Vagina (tissue), 2 donors: ENCODE results near the gene TAGLN3. TPM values are rescaled to one million over a fixed set of nuclear protein-coding genes. Genes with fewer than 3 reads are reported as not detected.

Source experiments
- DNase-seq, 2 donors: peaks; one replicate each; pipeline ENCODE4 v3.0.0-alpha.2; 2017; ENCODE audit errors: extremely low spot score in 2 of 2
- H3K27ac ChIP-seq: fragments of 200-600 bp; sonication (generic); one replicate; pipeline ENCODE4 v1.5.1; 2019
- H3K27me3 ChIP-seq: fragments of 200-600 bp; sonication (generic); one replicate; pipeline ENCODE4 v1.5.1; 2019
- H3K36me3 ChIP-seq, 2 donors: fragments of 200-600 bp; sonication (generic); one replicate each; pipeline ENCODE4 v1.5.1; 2017 to 2019
- H3K4me1 ChIP-seq: fragments of 200-600 bp; sonication (generic); one replicate; pipeline ENCODE4 v1.5.1; 2019
- H3K4me3 ChIP-seq, 2 donors: fragments of 200-600 bp; sonication (generic); 1 replicate in 1 of 2; 2 replicates in 1 of 2; pipeline ENCODE4 v1.5.1; 2016 to 2019
- H3K9me3 ChIP-seq: fragments of 200-600 bp; sonication (generic); one replicate; pipeline ENCODE4 v1.5.1; 2019
- CTCF ChIP-seq, 3 experiments: fragments of 450-650 bp in 2 of 3; fragments of 200-600 bp in 1 of 3; sonication (generic) in 1 of 3; IDR thresholded peaks; one replicate each; pipeline ENCODE4 v1.5.1; 2017 to 2019; ENCODE audit warnings: antibody characterized with exemption in 3 of 3, mild to moderate bottlenecking in 2 of 3, moderate library complexity in 2 of 3
- POLR2A ChIP-seq, 2 donors: fragments of 450-650 bp; IDR thresholded peaks; one replicate each; pipeline ENCODE4 v1.6.1; 2017; ENCODE audit warnings: antibody characterized with exemption in 2 of 2, mild to moderate bottlenecking in 2 of 2, moderate library complexity in 2 of 2
- POLR2AphosphoS5 ChIP-seq, 2 donors: sonication (generic); formaldehyde crosslinking; IDR thresholded peaks; one replicate each; pipeline ENCODE4 v1.9.0; 2017; ENCODE audit warnings: antibody characterized with exemption in 2 of 2, mild to moderate bottlenecking in 2 of 2, low read depth in 1 of 2; ENCODE audit not compliant: insufficient read depth in 1 of 2
- intact Hi-C: fragments of 100-400 bp; cut with DNase I; formaldehyde crosslinking; loops from one replicate; pipeline ENCODE4 v1.15.1; 2023
- total RNA-seq: library from RNA; depleted of rRNA; stranded (reverse); fragments of >200 nt; gene quantifications from one replicate; pipeline ENCODE4 v1.2.3, GENCODE V29; 2016

Gene TAGLN3
- total RNA-seq, 1 donor from 2014 or later = 3.9 TPM

GRCh38 chr3:111972891-111973290, 25.8 kb upstream of the TAGLN3 start:
- peaks cover 0 to 7% of the 10 kb centered on the region in 2 donors for H3K36me3 ChIP-seq
- H3K9me3 ChIP-seq = no peaks in the 10 kb centered on the region
- intact Hi-C loops = no loop called here
- no peaks in the 10 kb centered on the region for H3K4me1 ChIP-seq
- no peaks in the 10 kb centered on the region for H3K27me3 ChIP-seq
- no peak overlapping the region for H3K27ac ChIP-seq
- DNase-seq = no peak
- no peak overlapping the region for H3K4me3 ChIP-seq
- TF ChIP-seq CTCF (IDR thresholded peaks at IDR 0.05) (no peak), POLR2AphosphoS5 (IDR thresholded peaks at IDR 0.05; ENCODE audit: insufficient read depth in 1 of 2, low read depth in 1 of 2) (no peak), POLR2A (IDR thresholded peaks at IDR 0.05) (no peak)

- no peak overlapping the region for H3K27ac ChIP-seq
These were observed 23.6 kb upstream of the TAGLN3 start for GRCh38 chr3:111975131-111975530.

GRCh38 chr3:111976254-111976653, 22.5 kb upstream of the TAGLN3 start:
- Histone ChIP-seq H3K4me1 (peaks cover 20% of the 10 kb centered on the region), H3K27ac (no peak overlapping the region), H3K36me3 (no peaks in the 10 kb centered on the region), H3K27me3 (no peaks in the 10 kb centered on the region), H3K4me3 (no peak overlapping the region), H3K9me3 (no peaks in the 10 kb centered on the region)
- intact Hi-C loops = no loop called here
- TF ChIP-seq POLR2AphosphoS5 (IDR thresholded peaks at IDR 0.05; ENCODE audit: insufficient read depth in 1 of 2, low read depth in 1 of 2) = no peak
- TF ChIP-seq CTCF (IDR thresholded peaks at IDR 0.05) = no peak
- TF ChIP-seq POLR2A (IDR thresholded peaks at IDR 0.05) = no peak
- DNase-seq = no peak

More at GRCh38 chr3:111975131-111975530, 23.6 kb upstream of the TAGLN3 start:
- H3K36me3 ChIP-seq = no peaks in the 10 kb centered on the region
- intact Hi-C loops = no loop called here
- no peaks in the 10 kb centered on the region for H3K9me3 ChIP-seq
- peaks cover 9% of the 10 kb centered on the region for H3K4me1 ChIP-seq
- no peak overlapping the region for H3K4me3 ChIP-seq
- TF ChIP-seq CTCF (IDR thresholded peaks at IDR 0.05) = no peak
- H3K27me3 ChIP-seq = no peaks in the 10 kb centered on the region
- no peak for DNase-seq

GRCh38 chr3:111978583-111979433, 19.9 kb upstream of the TAGLN3 start, which contains the start of gene ABHD10:
Gene ABHD10, plus strand, starts transcription at chr3:111979026. Its CDS starts 36 bp downstream, at chr3:111979062.
- peak within 1 kb of the TSS; percentile 95 for H3K4me3 ChIP-seq
- H3K27me3 ChIP-seq = no peaks in the 10 kb centered on the region
- intact Hi-C loops = no loop called here
- TF ChIP-seq POLR2AphosphoS5 (IDR thresholded peaks at IDR 0.05; ENCODE audit: insufficient read depth in 1 of 2, low read depth in 1 of 2) (peak; percentile 97 to 99), POLR2A (IDR thresholded peaks at IDR 0.05) (peak in 1 of 2 donors; percentile 93), CTCF (IDR thresholded peaks at IDR 0.05) (no peak)
- H3K9me3 ChIP-seq = no peaks in the 10 kb centered on the region
- H3K36me3 ChIP-seq = no peaks in the 10 kb centered on the region
- DNase-seq = peak; percentile 93 to 95
- H3K27ac ChIP-seq = peak within 1 kb of the TSS; percentile 88
- peaks cover 30% of the 10 kb centered on the region for H3K4me1 ChIP-seq

- intact Hi-C loops = no loop called here
- Histone ChIP-seq H3K4me3 (peak overlapping the region; percentile 95), H3K4me1 (peaks cover 30% of the 10 kb centered on the region), H3K27ac (peak overlapping the region; percentile 88), H3K27me3 (no peaks in the 10 kb centered on the region), H3K36me3 (no peaks in the 10 kb centered on the region), H3K9me3 (no peaks in the 10 kb centered on the region)
- TF ChIP-seq CTCF (IDR thresholded peaks at IDR 0.05) (no peak), POLR2A (IDR thresholded peaks at IDR 0.05) (no peak), POLR2AphosphoS5 (IDR thresholded peaks at IDR 0.05; ENCODE audit: insufficient read depth in 1 of 2, low read depth in 1 of 2) (no peak)
- DNase-seq = no peak
These were observed 19.2 kb upstream of the TAGLN3 start for GRCh38 chr3:111979434-111980038.
